ENCODE results near the gene SGCD. TPM values are rescaled to one million over a fixed set of nuclear protein-coding genes. Genes with fewer than 3 reads are reported as not detected.

The SGCD gene
- total and polyA plus RNA-seq, 9 of the 15 experiments (the other 6 are each of a cell fraction or from before 2014, with no cell fraction given), result not detected

- TF ChIP-seq MGA (IDR thresholded peaks at IDR 0.05), result no peak
- TF ChIP-seq RCOR1 (IDR thresholded peaks at IDR 0.05; ENCODE audit: borderline replicate concordance in 1 of 2, low read depth in 2 of 2, low read length in 2 of 2), result no peak
- TF ChIP-seq ZBTB7A (IDR thresholded peaks at IDR 0.05; ENCODE audit: borderline replicate concordance, control insufficient read depth, low read depth, low read length), result no peak
- TF ChIP-seq DACH1 (IDR thresholded peaks at IDR 0.05; ENCODE audit: partially characterized antibody), result no peak
- TF ChIP-seq ZNF124 (CRISPR knock-in tag; IDR thresholded peaks at IDR 0.05), result no peak
- TF ChIP-seq TRIM28 (IDR thresholded peaks at IDR 0.05), result no peak
- no peak for TF ChIP-seq ZNF224 (CRISPR knock-in tag; IDR thresholded peaks at IDR 0.05)
- TF ChIP-seq IRF9 (tag; IDR thresholded peaks at IDR 0.05), result no peak
Measured at GRCh38 chr5:156419661-156420060, 92.7 kb downstream of the SGCD start (continued).
